GM18951 (cell line): ENCODE measurements around the gene PRRT2.
"Not testable (repeated sequence)": the region's sequence is repeated elsewhere in the genome, so short reads cannot be mapped to it uniquely, and the experiment has no call there.

Source experiments
- POLR2A ChIP-seq: IDR thresholded peaks from 4 replicates; pipeline ENCODE4 v1.6.1; 2011; ENCODE audit warnings: mild to moderate bottlenecking; ENCODE audit not compliant: insufficient read length, insufficient read depth; ENCODE audit errors: extremely low read depth
- in situ Hi-C: fragments of 300-500 bp; cut with MboI; formaldehyde crosslinking; loops from one replicate; pipeline ENCODE4 v1.12.0; 2022; ENCODE audit warnings: low sequenced_read_pairs, mixed read lengths, inconsistent platforms; ENCODE audit not compliant: unreplicated experiment

PRRT2 gene

DNA sequence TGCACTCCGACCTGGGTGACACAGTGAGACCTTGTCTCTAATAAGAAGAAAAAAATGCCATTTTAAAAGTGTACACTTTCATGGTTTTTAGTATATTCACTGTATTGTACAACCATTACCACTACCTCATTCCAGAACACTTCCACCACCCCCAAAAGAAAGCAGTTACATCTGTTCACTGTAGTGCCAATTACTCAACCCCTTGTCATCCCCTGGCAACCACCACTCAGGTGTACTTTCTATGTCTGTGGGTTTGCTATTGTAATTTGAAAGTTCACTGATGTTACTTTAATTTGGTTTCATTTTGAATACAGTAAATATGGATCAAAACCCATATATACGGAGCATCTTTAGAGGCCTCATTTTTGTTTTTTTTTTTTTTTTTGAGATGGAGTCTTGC is 27.8 kb upstream of the PRRT2 start:
- no peak for TF ChIP-seq POLR2A
- in situ Hi-C loops = loop anchor here (10.0 kb wide), 1 partner anchor 59 kb away; no protein-coding TSS in a partner anchor

DNA sequence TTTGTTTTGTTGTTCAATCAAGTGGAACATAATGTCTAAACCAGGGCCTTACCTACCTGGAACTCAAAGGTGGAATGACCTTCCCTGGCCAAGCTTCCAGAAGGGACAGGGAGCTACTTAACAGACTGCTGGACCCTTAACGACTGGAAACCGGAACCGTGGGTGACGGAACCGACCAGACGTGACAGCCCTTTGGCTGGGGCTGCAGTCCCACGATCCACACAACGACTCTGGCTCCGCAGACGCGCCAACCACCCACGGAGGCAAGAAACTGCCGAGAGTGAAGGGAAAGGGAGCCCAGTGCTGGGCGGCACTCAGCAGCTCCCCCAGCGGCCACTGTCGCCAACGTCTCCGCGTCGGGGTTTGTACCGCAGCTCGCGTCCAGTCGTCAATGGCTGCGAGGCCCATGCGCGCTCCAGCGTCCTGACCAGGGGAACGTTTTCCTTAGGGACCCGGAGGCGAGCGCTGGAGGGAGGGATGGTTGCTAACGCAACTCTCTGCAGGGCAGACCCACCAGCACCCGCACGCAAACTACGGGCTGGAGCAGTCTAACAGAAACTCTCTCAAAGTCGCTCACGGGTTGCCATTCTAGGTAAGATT is 27.0 kb upstream of the PRRT2 start:
- in situ Hi-C loops = loop anchor here (10.0 kb wide), 1 partner anchor 60 kb away; no protein-coding TSS in a partner anchor
- TF ChIP-seq POLR2A = no peak

DNA sequence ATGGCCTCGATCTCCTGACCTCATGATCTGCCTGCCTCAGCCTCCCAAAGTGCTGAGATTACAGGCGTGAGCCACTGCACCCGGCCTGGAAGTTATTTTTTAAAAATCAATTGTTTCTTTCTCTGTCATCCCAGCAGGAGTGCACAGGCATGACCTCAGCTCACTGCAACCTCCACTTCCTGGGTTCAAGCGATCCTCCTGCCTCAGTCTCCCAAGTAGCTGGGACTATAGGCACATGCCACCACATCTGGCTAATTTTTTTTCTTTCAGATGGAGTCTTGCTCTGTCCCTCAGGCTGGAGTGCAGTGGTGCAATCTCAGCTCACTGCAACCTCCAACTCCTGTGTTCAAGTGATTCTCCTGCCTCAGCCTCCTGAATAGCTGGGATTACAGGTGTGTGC is 24.8 kb upstream of the PRRT2 start:
- in situ Hi-C loops = loop anchor here (10.0 kb wide), 1 partner anchor 62 kb away; no protein-coding TSS in a partner anchor

DNA sequence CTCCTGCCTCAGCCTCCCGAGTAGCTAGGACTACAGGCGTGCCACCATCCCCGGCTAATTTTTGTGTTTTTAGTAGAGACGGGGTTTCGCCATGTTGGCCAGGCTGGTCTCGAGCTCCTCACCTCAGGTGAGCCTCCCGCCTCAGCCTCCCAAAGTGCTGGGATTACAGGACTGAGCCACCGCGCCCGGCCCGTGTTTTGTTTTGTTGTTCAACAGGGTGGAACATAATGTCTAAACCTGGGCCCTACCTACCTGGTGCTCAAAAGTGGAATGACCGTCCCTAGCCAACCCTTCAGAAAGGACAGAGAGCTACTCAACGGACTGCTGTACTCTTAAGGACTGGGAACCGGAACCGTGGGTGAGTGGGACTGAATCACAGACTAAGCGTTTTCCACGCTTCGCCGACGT is 22.2 kb upstream of the PRRT2 start:
- no peak for TF ChIP-seq POLR2A
- in situ Hi-C loops = loop anchor here (10.0 kb wide), 1 partner anchor 65 kb away; no protein-coding TSS in a partner anchor

DNA sequence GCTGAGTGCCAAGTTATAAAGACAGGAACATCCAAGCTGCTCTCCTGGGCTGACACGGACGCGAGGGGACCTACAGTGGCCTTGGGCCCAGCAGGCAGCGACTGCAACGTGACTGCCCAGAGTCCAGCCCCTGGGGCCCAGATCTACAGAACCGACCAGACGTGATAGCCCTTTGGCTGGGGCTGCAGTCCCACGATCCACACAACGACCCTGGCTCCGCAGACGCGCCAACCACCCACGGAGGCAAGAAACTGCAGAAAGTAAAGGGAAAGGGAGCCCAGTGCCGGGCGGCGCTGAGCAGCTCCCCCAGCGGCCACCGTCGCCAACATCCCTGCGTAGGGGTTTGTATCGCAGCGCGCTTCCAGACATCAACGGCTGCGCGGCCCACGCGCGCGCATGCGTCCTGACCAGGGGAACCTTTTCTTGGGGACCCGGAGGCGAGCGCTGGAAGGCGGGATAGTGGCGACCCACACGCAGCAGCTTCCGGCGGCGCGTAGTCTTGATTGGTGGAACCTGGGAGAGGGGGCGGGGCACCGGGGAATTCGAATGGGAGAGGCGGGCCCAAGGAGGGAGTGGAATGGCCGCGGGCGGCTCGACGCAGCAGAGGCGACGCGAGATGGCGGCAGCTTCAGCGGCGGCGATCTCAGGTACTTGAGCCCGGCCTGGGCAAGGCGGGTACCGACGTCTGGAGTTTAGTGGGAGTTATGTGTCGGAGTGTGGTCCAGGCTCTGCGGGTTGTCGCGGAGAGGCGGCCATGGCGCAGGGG is 21.6 kb upstream of the PRRT2 start, which contains the start of gene KIF22:
Gene KIF22 (plus strand): TSS at position 569 of the 766 bp plus-strand sequence. CDS start 9 bp downstream, at position 578.
- in situ Hi-C loops = no loop called here

DNA sequence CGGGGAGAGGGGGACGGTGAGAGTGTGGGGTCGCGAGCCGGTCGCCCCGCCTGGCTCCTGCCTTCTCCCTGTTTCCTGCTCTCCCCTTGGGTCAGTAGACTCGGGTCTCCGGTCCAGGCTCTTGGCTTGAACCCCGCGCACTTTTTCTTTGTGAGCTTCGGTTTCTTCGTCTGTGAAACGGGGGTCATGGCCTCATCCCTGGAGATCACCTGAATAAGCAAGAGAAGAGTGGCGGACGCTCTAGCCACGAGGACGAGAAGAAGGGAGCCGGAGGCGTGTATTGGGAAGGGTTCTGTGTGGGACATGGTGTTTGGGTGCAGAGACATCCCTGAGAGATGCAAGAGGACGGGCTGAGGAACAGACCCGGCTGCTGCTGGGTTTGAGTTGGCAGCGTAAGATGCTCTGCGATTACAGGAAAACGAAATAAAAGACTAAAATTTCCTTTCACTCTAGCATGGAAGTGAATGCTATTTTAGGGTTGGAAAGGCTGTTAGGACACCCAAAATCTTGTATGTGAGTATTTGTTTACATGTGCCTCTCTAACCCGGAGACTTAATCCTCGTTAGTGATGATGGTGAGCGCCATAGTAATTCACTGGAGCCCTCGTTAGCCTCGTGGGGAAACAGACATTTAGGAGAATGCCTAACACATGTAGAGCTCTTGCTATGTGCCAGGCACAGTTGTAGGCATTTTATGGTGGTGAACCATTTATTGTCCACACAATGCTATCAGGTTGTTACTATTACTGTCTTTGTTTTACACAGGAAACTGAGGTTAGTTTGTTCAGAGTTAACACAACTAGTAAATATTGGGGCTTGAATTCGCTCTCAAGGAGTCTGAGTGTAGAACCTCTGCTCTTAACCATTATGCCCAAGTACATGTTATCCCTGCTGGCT is 20.8 kb upstream of the PRRT2 start:
- in situ Hi-C loops = no loop called here
- no peak for TF ChIP-seq POLR2A

More for the DNA sequence above, 21.6 kb upstream of the PRRT2 start, which contains the start of gene KIF22:
- TF ChIP-seq POLR2A = peak; percentile 87

DNA sequence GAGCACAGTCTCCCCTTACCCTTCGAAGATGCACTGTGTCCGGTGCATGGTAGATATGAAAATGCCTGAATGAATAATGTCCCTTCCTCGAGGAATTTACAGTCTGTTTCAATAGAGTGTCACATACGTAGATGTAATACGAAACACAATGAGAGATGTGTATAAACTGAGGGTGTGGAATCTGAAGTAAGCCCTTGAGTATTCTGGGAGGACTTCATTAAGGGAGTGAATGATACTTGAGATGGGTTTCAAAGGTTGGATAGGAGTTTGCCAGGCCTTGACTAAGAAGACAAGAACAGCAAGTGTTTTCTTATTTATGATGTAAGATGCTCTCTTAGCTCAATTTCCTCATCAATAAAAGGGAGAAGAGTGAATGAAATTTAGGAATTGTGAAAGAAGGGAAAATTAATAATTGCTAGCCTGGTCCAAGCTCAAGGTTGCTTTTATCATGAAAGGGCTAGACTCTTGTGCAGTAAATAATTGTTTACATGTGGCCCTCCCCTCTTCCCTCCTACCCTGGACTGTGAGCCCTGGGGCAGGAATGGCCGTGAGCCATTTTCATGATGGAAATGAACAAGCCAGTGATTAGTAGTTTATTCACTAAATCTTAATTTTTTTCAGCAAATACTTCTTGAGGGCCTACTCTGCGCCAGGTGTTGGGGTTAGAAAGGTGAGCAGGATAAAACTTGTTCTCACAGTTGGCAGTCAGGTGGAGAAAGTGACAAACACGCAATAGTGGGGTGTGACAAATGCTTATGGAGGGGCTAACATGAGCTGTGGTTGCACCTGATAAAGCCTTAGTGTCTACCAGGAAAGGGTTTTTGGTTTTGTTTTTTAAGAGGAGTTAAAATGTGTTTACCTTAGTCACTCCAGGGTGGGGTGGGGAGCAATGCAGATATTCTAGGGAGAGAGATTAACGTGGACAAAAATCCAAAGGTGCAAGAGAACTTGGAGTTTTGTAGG is 19.9 kb upstream of the PRRT2 start:
- in situ Hi-C loops = no loop called here
- TF ChIP-seq POLR2A = no peak

DNA sequence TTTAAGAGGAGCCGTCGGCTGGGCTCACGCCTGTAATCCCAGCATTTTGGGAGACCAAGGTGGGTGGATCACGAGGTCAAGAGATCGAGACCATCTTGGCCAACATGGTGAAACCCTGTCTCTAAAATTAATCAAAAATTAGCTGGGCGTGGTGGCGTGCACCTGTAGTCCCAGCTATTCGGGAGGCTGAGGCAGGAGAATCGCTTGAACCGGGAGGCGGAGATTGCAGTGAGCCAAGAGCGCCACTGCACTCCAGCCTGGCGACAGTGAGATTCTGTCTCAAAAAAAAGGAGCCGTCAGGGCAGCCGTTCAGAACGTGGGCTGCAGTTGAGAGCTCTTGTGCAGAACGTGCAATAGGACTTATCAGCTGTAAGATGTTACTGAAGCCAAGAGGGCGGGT is 18.8 kb upstream of the PRRT2 start:
- in situ Hi-C loops = not testable (repeated sequence)

DNA sequence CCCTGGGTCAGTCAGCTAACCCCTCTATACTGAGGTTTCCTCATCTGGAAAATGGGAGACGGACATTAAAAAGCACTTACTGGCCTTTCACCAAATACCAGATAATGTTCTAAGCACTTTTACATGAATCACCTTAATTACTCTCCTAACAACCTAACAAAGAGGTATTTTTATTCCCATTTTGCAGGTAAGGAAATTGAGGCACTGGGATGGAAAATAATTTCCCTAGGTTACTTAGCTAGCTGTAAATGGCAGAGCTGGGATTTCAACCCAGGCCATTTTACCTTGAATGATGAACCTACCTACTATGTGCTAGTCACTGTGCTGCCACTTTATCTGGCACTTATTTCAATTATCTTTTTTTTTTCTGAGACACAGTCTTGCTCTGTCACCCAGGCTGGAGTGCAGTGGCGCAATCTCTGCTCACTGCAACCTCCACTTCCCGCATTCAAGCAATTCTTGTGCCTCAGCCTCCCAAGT is 17.7 kb upstream of the PRRT2 start:
- in situ Hi-C loops = no loop called here
- no peak for TF ChIP-seq POLR2A

DNA sequence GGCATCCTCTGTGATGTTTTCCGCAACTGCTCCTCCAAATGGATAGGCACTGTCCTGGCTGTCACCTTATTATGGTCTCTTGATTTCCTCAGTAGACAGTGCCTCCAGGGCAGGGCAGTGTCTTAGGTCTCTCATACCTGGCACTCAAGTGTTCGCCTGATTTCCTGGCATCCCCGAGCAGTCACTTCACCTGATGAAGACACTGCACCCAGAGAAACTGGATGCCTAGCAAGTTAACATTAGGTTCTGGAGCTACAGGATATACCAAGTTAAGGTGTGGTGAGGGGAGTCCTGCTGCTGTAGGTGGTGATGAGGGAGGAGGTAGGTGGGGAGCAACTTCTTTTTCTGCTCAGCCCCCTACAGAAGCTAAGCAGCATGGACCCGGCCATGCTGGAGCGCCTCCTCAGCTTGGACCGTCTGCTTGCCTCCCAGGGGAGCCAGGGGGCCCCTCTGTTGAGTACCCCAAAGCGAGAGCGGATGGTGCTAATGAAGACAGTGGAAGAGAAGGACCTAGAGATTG is 9.5 kb upstream of the PRRT2 start:
- TF ChIP-seq POLR2A = no peak
- in situ Hi-C loops = no loop called here

DNA sequence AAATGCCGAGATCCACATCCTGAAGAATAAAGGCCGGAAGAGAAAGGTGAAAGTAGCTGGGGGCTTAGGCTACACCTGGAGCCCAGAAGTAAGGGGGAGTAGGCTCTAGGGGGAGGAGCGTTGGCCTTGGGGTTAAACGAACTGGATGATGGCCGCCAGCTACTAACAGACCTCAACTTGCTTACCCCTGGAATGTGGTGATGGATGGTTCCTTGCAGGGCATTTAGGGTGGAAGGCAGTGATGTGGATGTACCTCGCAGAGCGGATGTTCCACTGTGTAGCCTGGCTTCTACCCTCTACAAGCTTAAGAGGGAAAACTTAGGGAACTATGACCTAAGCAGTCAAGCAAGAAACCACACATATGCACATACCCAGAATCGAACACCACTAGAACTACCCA is 8.0 kb upstream of the PRRT2 start:
- in situ Hi-C loops = no loop called here

DNA sequence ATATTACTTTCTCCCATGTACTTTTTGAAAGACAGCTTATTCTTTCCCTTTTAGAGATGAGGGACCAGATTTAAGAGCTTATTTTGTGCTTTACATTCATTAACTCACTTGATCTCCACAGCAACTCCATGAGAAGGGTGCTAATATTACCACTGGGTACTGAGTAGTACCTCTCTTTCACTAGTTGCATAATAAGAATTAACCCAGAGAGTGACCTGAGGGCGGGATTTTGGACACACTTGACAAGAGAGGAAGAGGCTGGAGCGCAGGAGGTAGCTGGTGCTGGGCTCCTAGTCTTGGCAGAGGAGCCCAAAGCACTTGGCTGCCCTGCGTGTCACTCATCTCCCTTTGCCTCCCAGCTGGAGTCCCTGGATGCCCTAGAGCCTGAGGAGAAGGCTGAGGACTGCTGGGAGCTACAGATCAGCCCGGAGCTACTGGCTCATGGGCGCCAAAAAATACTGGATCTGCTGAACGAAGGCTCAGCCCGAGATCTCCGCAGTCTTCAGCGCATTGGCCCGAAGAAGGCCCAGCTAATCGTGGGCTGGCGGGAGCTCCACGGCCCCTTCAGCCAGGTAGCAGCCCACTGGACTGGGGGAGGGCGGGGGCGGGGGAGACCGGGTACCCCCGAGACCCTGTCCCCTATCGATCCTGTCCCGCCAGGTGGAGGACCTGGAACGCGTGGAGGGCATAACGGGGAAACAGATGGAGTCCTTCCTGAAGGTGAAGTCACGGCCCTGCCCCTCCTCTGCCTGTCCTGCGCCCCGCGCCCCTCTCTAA is 7.3 kb upstream of the PRRT2 start:
- in situ Hi-C loops = no loop called here
- TF ChIP-seq POLR2A = no peak

More for the DNA sequence above, 8.0 kb upstream of the PRRT2 start:
- no peak for TF ChIP-seq POLR2A
